SK-N-SH (cell line): ENCODE results near the gene S1PR5. TPM values are rescaled to one million over a fixed set of nuclear protein-coding genes. Genes with fewer than 3 reads are reported as not detected.

Experiments
- CTCF ChIA-PET: fragments of 300-600, 350-600 bp; formaldehyde crosslinking; extraction: SDS; loops from one replicate; lab custom pipeline; 2021; lab: Yijun Ruan, JAX
- POLR2A ChIA-PET: fragments of 350-600 bp; sonication (Branson Sonifier 250); formaldehyde crosslinking; extraction: SDS; loops from one replicate; lab custom pipeline; 2020; ENCODE audit warnings: antibody characterized with exemption, inconsistent platforms; lab: Yijun Ruan, JAX
- DNase-seq: peaks from one replicate; pipeline ENCODE4 v3.0.0; 2012
- H2AFZ ChIP-seq: fragments of 200-600 bp; sonication (generic); 2 replicates; pipeline ENCODE4 v1.8.1; 2016; ENCODE audit warnings: antibody characterized with exemption, mild to moderate bottlenecking, low read depth
- H3F3A ChIP-seq: fragments of 200-600 bp; sonication (generic); replicated peaks from 2 replicates; pipeline ENCODE3; 2016; ENCODE audit warnings: antibody characterized with exemption, mild to moderate bottlenecking; ENCODE audit not compliant: insufficient read depth
- H3K27ac ChIP-seq, 2 experiments: fragments of 200-500 bp in 1 of 2; fragments of 200-600 bp in 1 of 2; sonication (Bioruptor generic) in 1 of 2; sonication (generic), shearing (Covaris generic) in 1 of 2; 2 replicates each; pipeline versions ENCODE4 v1.5.1 to v1.6.1; 2014 to 2016; ENCODE audit warnings: low read depth in 2 of 2, inconsistent platforms in 1 of 2, low read length in 1 of 2, mild to moderate bottlenecking in 1 of 2, mixed read lengths in 1 of 2
- H3K27me3 ChIP-seq: fragments of 200-600 bp; sonication (generic), shearing (Covaris generic); 2 replicates; pipeline ENCODE4 v1.6.1; 2016; ENCODE audit warnings: mixed run types; ENCODE audit not compliant: insufficient read depth
- H3K36me3 ChIP-seq, 2 experiments: fragments of 200-500 bp in 1 of 2; fragments of 200-600 bp in 1 of 2; sonication (Bioruptor generic) in 1 of 2; sonication (generic) in 1 of 2; replicated peaks in 1 of 2; 2 replicates each; pipeline versions ENCODE3 to v1.5.1; 2014 to 2016; ENCODE audit warnings: low read length in 1 of 2, mild to moderate bottlenecking in 1 of 2; ENCODE audit not compliant: insufficient read depth in 2 of 2, control insufficient read depth in 1 of 2
- H3K4me1 ChIP-seq, 2 experiments: fragments of 200-500 bp in 1 of 2; fragments of 200-600 bp in 1 of 2; sonication (Bioruptor generic) in 1 of 2; sonication (generic), shearing (Covaris generic) in 1 of 2; 2 replicates each; pipeline versions ENCODE4 v1.5.1 to v1.6.1; 2014 to 2016; ENCODE audit warnings: low read depth in 1 of 2, low read length in 1 of 2, mixed run types in 1 of 2; ENCODE audit not compliant: insufficient read depth in 2 of 2, control insufficient read depth in 1 of 2
- H3K4me2 ChIP-seq: fragments of 200-600 bp; sonication (generic), shearing (Covaris generic); 2 replicates; pipeline ENCODE4 v1.6.1; 2017; ENCODE audit warnings: mixed run types
- H3K4me3 ChIP-seq, 2 experiments: fragments of 200-500 bp in 1 of 2; fragments of 200-600 bp in 1 of 2; sonication (Bioruptor generic) in 1 of 2; sonication (generic), shearing (Covaris generic) in 1 of 2; 2 replicates each; pipeline versions ENCODE4 v1.5.1 to v1.8.1; 2014 to 2016; ENCODE audit warnings: low read depth in 2 of 2, inconsistent platforms in 1 of 2, low read length in 1 of 2, mild to moderate bottlenecking in 1 of 2, mixed read lengths in 1 of 2, moderate library complexity in 1 of 2
- H3K79me2 ChIP-seq: fragments of 200-600 bp; sonication (generic); 2 replicates; pipeline ENCODE4 v1.8.1; 2017; ENCODE audit warnings: mild to moderate bottlenecking; ENCODE audit not compliant: insufficient read depth
- H3K9ac ChIP-seq: fragments of 200-600 bp; sonication (generic); 2 replicates; pipeline ENCODE4 v1.6.1; 2017; ENCODE audit warnings: mixed run types
- H3K9me2 ChIP-seq: fragments of 200-600 bp; sonication (generic); 2 replicates; pipeline ENCODE4 v1.6.1; 2017; ENCODE audit warnings: mixed run types
- H3K9me3 ChIP-seq: fragments of 200-600 bp; sonication (generic); 2 replicates; pipeline ENCODE4 v1.6.1; 2017; ENCODE audit warnings: mixed run types, mild to moderate bottlenecking, moderate library complexity
- H4K20me1 ChIP-seq: fragments of 200-600 bp; sonication (generic); 2 replicates; pipeline ENCODE4 v1.6.1; 2017; ENCODE audit warnings: mild to moderate bottlenecking, mixed run types; ENCODE audit not compliant: insufficient read depth
- EP300 ChIP-seq, 2 experiments: IDR thresholded peaks; 2 replicates each; pipeline versions ENCODE4 v1.4.0 to v1.6.1; 2012; ENCODE audit warnings: borderline replicate concordance in 1 of 2, low read depth in 1 of 2, low read length in 1 of 2
- EZH2phosphoT487 ChIP-seq: fragments of 200-600 bp; sonication (generic); IDR thresholded peaks from 2 replicates; pipeline ENCODE4 v1.6.1; 2017; ENCODE audit warnings: low read depth, mixed run types, mild to moderate bottlenecking, antibody characterized with exemption, moderate library complexity, borderline replicate concordance
- FOSL2 ChIP-seq: IDR thresholded peaks from 2 replicates; pipeline ENCODE4 v1.4.0; 2012; ENCODE audit warnings: low read depth, mild to moderate bottlenecking, moderate library complexity, borderline replicate concordance
- FOXJ3 ChIP-seq: sonication (generic); formaldehyde crosslinking; IDR thresholded peaks from 2 replicates; pipeline ENCODE4 v1.5.1; 2020; ENCODE audit warnings: mild to moderate bottlenecking, missing genetic modification reagents
- GABPA ChIP-seq: IDR thresholded peaks from 2 replicates; pipeline ENCODE4 v1.4.0; 2012; ENCODE audit warnings: low read depth, mild to moderate bottlenecking
- JUND ChIP-seq: IDR thresholded peaks from 2 replicates; pipeline ENCODE4 v1.4.0; 2012
- MAX ChIP-seq: IDR thresholded peaks from 2 replicates; pipeline ENCODE4 v1.4.0; 2012; ENCODE audit warnings: low read depth
- MEF2A ChIP-seq: IDR thresholded peaks from 2 replicates; pipeline ENCODE4 v1.4.0; 2012; ENCODE audit warnings: low read depth, borderline replicate concordance
- MXI1 ChIP-seq: IDR thresholded peaks from 2 replicates; pipeline ENCODE4 v1.6.1; 2012; ENCODE audit warnings: mild to moderate bottlenecking, low read depth, low read length, improper control_type of control experiment
- RXRA ChIP-seq: IDR thresholded peaks from 2 replicates; pipeline ENCODE4 v1.4.0; 2012; ENCODE audit warnings: low read depth, mild to moderate bottlenecking, borderline replicate concordance
- SMC3 ChIP-seq: IDR thresholded peaks from 2 replicates; pipeline ENCODE4 v1.6.1; 2012; ENCODE audit warnings: low read depth, low read length, improper control_type of control experiment
- YY1 ChIP-seq: IDR thresholded peaks from 2 replicates; pipeline ENCODE4 v1.4.0; 2012; ENCODE audit warnings: low read depth, mild to moderate bottlenecking
- WGBS: methylation state at CpG from one replicate; pipeline ENCODE4 v1.1.6; 2017; ENCODE audit warnings: low lambda C conversion rate; 5-methylcytosine and 5-hydroxymethylcytosine counted together
- polyA plus RNA-seq, 3 experiments: library from polyadenylated mRNA; depleted of rRNA; stranded (reverse); fragments of >200 nt; gene quantifications; 2 replicates each; pipeline ENCODE4 v1.2.3, GENCODE V29; 2012
- TF ChIP-seq, protein P1 (sequence below): IDR thresholded peaks from 2 replicates; pipeline ENCODE4 v1.6.1; 2012; ENCODE audit warnings: mild to moderate bottlenecking, low read depth, low read length, moderate library complexity

The S1PR5 gene
- polyA plus RNA-seq, 1 of the 3 experiments (the other 2 are of a cell fraction), result 0.36 TPM

- TF ChIP-seq YY1 (no peak), GABPA (no peak), EZH2phosphoT487 (no peak), FOXJ3 (CRISPR knock-in tag) (no peak), FOSL2 (no peak)
Measured at GRCh38 chr19:10508707-10509106, 8.5 kb downstream of the S1PR5 start (continued).

- Histone ChIP-seq H3K79me2 (no peaks in the 10 kb centered on the region), H3K36me3 (no peaks in the 10 kb centered on the region), H3K4me1 (no peaks in the 10 kb centered on the region; a peak in 1 of 4 replicates), H4K20me1 (no peaks in the 10 kb centered on the region), H3K9me2 (no peaks in the 10 kb centered on the region), H3K27me3 (no peaks in the 10 kb centered on the region; the same call in 1 of the 2 replicates), H3K9ac (no peak overlapping the region), H2AFZ (no peak overlapping the region), H3K4me2 (no peak overlapping the region), H3F3A (peaks cover 11% of the 10 kb centered on the region), H3K27ac (no peak overlapping the region), H3K4me3 (no peak overlapping the region), H3K9me3 (no peaks in the 10 kb centered on the region)
- DNase-seq, result no peak
- TF ChIP-seq FOXJ3 (CRISPR knock-in tag) (no peak), EP300 (IDR thresholded peaks at IDR 0.05; ENCODE audit: borderline replicate concordance in 1 of 2, low read depth in 1 of 2, low read length in 1 of 2) (no peak), MXI1 (no peak), EZH2phosphoT487 (no peak), GABPA (no peak), JUND (no peak), MEF2A (no peak), SMC3 (no peak), MAX (no peak), RXRA (no peak)
- TF ChIP-seq, protein P1, sequence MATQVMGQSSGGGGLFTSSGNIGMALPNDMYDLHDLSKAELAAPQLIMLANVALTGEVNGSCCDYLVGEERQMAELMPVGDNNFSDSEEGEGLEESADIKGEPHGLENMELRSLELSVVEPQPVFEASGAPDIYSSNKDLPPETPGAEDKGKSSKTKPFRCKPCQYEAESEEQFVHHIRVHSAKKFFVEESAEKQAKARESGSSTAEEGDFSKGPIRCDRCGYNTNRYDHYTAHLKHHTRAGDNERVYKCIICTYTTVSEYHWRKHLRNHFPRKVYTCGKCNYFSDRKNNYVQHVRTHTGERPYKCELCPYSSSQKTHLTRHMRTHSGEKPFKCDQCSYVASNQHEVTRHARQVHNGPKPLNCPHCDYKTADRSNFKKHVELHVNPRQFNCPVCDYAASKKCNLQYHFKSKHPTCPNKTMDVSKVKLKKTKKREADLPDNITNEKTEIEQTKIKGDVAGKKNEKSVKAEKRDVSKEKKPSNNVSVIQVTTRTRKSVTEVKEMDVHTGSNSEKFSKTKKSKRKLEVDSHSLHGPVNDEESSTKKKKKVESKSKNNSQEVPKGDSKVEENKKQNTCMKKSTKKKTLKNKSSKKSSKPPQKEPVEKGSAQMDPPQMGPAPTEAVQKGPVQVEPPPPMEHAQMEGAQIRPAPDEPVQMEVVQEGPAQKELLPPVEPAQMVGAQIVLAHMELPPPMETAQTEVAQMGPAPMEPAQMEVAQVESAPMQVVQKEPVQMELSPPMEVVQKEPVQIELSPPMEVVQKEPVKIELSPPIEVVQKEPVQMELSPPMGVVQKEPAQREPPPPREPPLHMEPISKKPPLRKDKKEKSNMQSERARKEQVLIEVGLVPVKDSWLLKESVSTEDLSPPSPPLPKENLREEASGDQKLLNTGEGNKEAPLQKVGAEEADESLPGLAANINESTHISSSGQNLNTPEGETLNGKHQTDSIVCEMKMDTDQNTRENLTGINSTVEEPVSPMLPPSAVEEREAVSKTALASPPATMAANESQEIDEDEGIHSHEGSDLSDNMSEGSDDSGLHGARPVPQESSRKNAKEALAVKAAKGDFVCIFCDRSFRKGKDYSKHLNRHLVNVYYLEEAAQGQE, result no peak
- ChIA-PET POLR2A (interaction anchor here (0.6 kb wide), 1 partner anchor 22 kb away, joined by 4 read pairs; no protein-coding TSS in a partner anchor), CTCF (interaction anchor here (0.7 to 1.9 kb wide), 3 partner anchors 29 to 72 kb away, joined by 3 to 4 read pairs (median 3); no protein-coding TSS in a partner anchor)
- WGBS, result 89% methylated on average over 16 of the region's 16 CpGs
Measured at GRCh38 chr19:10508036-10508435, 9.2 kb downstream of the S1PR5 start.
